ENCODE data around the gene PI4KA. TPM values are rescaled to one million over a fixed set of nuclear protein-coding genes. Genes with fewer than 3 reads are reported as not detected.

PI4KA gene
- total and polyA plus RNA-seq, 2 experiments from 2014 or later: 17.1 to 38.1 TPM

DNA sequence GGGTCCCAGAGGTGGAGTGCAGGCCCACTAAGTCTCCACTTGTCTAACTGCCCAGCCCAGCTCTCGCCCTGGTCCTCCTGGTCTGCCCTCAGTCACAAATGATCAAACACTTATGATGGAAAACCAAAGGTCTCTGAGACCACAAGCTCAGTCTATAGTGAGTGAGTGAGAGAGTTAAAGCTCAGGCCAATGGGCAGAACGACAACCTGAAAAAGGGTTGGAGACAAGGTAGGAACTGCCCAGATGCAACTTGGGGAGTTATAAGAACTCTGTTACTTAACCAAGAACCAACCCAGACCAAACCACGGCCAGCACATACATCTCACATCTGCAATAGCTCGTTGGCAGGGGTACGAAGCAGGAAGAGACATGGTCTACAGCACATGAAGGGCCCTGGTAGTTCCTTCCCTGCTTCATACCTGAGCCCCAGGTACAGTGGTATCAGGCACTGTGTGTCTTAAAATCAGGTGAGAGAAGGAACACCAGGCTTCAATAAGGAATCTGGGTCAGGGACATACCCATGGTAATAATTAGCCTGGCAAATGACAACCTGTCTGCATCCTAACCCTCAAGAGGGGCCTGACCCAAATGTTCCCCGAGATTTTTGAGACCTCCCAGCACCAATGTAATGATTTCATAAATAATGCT lies 48.9 kb downstream of the PI4KA start (continued):
- TF ChIP-seq, protein P1, sequence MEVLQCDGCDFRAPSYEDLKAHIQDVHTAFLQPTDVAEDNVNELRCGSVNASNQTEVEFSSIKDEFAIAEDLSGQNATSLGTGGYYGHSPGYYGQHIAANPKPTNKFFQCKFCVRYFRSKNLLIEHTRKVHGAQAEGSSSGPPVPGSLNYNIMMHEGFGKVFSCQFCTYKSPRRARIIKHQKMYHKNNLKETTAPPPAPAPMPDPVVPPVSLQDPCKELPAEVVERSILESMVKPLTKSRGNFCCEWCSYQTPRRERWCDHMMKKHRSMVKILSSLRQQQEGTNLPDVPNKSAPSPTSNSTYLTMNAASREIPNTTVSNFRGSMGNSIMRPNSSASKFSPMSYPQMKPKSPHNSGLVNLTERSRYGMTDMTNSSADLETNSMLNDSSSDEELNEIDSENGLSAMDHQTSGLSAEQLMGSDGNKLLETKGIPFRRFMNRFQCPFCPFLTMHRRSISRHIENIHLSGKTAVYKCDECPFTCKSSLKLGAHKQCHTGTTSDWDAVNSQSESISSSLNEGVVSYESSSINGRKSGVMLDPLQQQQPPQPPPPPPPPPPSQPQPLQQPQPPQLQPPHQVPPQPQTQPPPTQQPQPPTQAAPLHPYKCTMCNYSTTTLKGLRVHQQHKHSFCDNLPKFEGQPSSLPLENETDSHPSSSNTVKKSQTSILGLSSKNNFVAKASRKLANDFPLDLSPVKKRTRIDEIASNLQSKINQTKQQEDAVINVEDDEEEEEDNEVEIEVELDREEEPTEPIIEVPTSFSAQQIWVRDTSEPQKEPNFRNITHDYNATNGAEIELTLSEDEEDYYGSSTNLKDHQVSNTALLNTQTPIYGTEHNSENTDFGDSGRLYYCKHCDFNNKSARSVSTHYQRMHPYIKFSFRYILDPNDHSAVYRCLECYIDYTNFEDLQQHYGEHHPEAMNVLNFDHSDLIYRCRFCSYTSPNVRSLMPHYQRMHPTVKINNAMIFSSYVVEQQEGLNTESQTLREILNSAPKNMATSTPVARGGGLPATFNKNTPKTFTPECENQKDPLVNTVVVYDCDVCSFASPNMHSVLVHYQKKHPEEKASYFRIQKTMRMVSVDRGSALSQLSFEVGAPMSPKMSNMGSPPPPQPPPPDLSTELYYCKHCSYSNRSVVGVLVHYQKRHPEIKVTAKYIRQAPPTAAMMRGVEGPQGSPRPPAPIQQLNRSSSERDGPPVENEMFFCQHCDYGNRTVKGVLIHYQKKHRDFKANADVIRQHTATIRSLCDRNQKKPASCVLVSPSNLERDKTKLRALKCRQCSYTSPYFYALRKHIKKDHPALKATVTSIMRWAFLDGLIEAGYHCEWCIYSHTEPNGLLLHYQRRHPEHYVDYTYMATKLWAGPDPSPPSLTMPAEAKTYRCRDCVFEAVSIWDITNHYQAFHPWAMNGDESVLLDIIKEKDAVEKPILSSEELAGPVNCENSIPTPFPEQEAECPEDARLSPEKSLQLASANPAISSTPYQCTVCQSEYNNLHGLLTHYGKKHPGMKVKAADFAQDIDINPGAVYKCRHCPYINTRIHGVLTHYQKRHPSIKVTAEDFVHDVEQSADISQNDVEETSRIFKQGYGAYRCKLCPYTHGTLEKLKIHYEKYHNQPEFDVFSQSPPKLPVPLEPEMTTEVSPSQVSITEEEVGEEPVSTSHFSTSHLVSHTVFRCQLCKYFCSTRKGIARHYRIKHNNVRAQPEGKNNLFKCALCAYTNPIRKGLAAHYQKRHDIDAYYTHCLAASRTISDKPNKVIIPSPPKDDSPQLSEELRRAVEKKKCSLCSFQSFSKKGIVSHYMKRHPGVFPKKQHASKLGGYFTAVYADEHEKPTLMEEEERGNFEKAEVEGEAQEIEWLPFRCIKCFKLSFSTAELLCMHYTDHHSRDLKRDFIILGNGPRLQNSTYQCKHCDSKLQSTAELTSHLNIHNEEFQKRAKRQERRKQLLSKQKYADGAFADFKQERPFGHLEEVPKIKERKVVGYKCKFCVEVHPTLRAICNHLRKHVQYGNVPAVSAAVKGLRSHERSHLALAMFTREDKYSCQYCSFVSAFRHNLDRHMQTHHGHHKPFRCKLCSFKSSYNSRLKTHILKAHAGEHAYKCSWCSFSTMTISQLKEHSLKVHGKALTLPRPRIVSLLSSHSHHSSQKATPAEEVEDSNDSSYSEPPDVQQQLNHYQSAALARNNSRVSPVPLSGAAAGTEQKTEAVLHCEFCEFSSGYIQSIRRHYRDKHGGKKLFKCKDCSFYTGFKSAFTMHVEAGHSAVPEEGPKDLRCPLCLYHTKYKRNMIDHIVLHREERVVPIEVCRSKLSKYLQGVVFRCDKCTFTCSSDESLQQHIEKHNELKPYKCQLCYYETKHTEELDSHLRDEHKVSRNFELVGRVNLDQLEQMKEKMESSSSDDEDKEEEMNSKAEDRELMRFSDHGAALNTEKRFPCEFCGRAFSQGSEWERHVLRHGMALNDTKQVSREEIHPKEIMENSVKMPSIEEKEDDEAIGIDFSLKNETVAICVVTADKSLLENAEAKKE (CRISPR knock-in tag; IDR thresholded peaks at IDR 0.05): no peak
- TF ChIP-seq, protein P2, sequence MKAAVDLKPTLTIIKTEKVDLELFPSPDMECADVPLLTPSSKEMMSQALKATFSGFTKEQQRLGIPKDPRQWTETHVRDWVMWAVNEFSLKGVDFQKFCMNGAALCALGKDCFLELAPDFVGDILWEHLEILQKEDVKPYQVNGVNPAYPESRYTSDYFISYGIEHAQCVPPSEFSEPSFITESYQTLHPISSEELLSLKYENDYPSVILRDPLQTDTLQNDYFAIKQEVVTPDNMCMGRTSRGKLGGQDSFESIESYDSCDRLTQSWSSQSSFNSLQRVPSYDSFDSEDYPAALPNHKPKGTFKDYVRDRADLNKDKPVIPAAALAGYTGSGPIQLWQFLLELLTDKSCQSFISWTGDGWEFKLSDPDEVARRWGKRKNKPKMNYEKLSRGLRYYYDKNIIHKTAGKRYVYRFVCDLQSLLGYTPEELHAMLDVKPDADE (IDR thresholded peaks at IDR 0.05): no peak

DNA sequence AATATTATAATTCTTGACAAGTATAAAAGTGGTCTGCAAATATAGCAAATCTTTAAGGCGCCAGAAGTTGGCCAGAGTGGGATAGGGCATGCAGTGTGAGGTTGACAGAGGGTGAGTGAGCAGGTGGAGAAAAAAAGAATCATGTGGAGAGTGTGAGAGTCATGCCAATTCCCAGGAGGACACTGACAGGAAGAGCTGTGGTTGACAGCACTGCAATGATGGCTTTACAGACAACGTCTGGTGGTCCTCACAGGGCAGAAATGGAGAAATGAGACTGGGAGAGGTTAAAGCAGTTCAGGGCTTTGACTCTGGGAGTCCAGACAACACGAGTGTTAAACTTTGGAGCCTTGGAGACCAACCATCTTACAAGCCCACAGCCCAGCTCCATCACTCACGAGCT lies 49.8 kb downstream of the PI4KA start:
- Histone ChIP-seq H3K79me2 (replicated peaks; ENCODE audit: insufficient read depth) (no peaks in the 10 kb centered on the region), H4K20me1 (replicated peaks; ENCODE audit: insufficient read depth) (0 out of 2 replicates have a peak, but pooled peaks cover 3% of the 10 kb centered on the region), H3K4me3 (no peak overlapping the region), H3K36me3 (ENCODE audit: insufficient read depth) (peaks cover 3% of the 10 kb centered on the region; the same call in 1 of the 2 replicates), H3K27me3 (ENCODE audit: insufficient read depth) (no peaks in the 10 kb centered on the region), H3K4me2 (no peak overlapping the region), H3K4me1 (ENCODE audit: insufficient read depth) (no peaks in the 10 kb centered on the region), H3K27ac (ENCODE audit: low read depth) (no peak overlapping the region), H3F3A (replicated peaks; ENCODE audit: low read depth) (no peaks in the 10 kb centered on the region), H3K9me2 (ENCODE audit: insufficient read depth) (no peaks in the 10 kb centered on the region), H2AFZ (no peak overlapping the region)
- Mint-ChIP-seq H3K36me3 (ENCODE audit: low read depth) (peaks cover 25% of the 10 kb centered on the region; the same call in 2 of the 3 replicates), H3K4me1 (no peaks in the 10 kb centered on the region), H3K9me3 (no peaks in the 10 kb centered on the region), H3K27me3 (ENCODE audit: insufficient read depth, low read depth, poor library complexity) (peaks cover 2% of the 10 kb centered on the region), H3K27ac (no peak overlapping the region), H3K4me3 (no peak overlapping the region)
- DNase-seq (ENCODE audit: low spot score): no peak
- ATAC-seq: no peak
- TF ChIP-seq, protein P3, sequence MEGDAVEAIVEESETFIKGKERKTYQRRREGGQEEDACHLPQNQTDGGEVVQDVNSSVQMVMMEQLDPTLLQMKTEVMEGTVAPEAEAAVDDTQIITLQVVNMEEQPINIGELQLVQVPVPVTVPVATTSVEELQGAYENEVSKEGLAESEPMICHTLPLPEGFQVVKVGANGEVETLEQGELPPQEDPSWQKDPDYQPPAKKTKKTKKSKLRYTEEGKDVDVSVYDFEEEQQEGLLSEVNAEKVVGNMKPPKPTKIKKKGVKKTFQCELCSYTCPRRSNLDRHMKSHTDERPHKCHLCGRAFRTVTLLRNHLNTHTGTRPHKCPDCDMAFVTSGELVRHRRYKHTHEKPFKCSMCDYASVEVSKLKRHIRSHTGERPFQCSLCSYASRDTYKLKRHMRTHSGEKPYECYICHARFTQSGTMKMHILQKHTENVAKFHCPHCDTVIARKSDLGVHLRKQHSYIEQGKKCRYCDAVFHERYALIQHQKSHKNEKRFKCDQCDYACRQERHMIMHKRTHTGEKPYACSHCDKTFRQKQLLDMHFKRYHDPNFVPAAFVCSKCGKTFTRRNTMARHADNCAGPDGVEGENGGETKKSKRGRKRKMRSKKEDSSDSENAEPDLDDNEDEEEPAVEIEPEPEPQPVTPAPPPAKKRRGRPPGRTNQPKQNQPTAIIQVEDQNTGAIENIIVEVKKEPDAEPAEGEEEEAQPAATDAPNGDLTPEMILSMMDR (conservative IDR thresholded peaks at IDR 0.05; ENCODE audit: low read depth in 2 of 2): no peak
- TF ChIP-seq STAT1 (IDR thresholded peaks at IDR 0.05; ENCODE audit: unreplicated experiment) (no peak), ZNF114 (CRISPR knock-in tag; IDR thresholded peaks at IDR 0.05) (no peak), JUNB (IDR thresholded peaks at IDR 0.05; ENCODE audit: unreplicated experiment) (no peak)
